ENCODE results near the gene NAA25. TPM values are rescaled to one million over a fixed set of nuclear protein-coding genes. Genes with fewer than 3 reads are reported as not detected.
A peak's percentile ranks its signal among the peaks of the same experiment; 100 is the strongest.

Gene NAA25
- total and polyA plus RNA-seq, 9 of the 15 experiments (the other 6 are each of a cell fraction or from before 2014, with no cell fraction given): 26.6 to 59.6 (median 48.9) TPM

DNA sequence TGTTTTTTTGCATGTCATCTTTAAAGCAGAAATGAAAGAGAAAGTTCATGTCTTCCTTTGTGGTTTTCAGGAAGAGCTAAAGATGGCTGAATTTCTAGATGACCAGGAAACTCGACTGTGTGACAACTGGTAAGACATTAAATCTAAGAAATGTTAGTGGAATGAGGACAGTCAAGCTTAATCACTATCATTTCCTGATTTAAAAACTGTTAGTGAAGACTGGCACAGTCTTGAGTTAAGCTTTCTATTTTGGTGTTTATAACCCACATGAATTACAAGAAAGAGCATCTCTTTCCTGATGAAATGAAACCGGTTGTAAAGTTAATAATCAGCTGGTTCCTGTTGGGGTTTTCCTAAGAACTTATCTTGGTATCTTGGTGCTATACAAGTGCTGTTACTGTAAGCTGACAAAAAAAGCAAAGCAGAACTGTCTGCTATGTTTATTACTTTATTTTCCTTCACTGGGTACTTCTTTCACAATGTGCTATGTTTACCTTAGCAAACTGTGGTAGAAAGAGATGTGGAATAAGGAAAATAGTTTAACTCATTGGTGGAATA lies 21.9 kb upstream of the NAA25 start (continued):
- TF ChIP-seq, protein P1, sequence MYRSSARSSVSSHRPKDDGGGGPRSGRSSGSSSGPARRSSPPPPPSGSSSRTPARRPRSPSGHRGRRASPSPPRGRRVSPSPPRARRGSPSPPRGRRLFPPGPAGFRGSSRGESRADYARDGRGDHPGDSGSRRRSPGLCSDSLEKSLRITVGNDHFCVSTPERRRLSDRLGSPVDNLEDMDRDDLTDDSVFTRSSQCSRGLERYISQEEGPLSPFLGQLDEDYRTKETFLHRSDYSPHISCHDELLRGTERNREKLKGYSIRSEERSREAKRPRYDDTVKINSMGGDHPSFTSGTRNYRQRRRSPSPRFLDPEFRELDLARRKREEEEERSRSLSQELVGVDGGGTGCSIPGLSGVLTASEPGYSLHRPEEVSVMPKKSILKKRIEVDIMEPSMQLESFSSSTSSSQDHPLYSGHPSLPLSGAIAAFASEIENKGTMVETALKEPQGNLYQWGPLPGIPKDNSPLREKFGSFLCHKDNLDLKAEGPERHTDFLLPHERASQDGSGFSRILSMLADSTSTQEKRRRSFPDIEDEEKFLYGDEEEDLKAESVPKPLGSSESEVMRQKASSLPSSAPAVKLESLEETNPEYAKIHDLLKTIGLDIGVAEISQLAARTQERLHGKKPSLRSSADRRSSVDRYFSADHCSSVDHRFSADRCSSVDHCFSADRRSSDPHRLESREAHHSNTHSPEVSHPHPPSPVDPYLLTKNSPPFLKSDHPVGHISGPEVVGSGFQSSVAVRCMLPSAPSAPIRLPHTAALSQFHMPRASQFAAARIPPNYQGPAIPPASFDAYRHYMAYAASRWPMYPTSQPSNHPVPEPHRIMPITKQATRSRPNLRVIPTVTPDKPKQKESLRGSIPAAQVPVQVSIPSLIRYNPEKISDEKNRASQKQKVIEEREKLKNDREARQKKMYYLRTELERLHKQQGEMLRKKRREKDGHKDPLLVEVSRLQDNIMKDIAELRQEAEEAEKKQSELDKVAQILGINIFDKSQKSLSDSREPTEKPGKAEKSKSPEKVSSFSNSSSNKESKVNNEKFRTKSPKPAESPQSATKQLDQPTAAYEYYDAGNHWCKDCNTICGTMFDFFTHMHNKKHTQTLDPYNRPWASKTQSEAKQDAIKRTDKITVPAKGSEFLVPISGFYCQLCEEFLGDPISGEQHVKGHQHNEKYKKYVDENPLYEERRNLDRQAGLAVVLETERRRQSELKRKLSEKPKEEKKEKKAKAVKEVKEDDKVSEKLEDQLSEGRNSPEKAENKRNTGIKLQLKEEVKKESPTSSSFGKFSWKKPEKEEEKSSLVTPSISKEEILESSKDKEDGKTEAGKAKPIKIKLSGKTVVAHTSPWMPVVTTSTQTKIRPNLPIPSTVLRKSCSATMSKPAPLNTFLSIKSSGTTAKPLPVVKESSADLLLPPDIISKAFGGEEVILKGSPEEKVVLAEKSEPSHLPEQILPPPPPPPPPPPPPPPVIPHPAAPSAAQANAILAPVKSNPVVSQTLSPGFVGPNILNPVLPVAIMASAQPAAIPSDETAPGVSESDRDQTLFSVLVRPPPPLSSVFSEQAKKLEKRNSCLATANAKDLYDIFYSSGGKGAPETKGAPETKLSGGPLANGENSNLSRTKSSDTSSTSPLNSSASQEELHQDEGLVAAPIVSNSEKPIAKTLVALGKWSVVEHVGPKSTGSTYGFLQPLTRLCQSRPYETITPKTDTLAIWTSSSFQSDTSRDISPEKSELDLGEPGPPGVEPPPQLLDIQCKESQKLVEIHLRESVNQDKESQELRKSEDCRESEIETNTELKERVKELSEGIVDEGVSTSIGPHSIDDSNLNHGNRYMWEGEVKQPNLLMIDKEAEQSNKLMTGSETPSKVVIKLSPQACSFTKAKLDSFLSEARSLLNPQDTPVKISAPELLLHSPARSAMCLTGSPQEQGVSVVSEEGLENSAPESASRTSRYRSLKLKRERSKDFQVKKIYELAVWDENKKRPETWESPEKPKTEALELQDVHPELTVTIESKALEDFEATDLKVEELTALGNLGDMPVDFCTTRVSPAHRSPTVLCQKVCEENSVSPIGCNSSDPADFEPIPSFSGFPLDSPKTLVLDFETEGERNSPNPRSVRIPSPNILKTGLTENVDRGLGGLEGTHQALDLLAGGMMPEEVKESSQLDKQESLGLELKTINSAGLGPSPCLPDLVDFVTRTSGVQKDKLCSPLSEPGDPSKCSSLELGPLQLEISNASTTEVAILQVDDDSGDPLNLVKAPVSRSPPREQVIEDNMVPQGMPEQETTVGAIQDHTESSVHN (IDR thresholded peaks at IDR 0.05; ENCODE audit: borderline replicate concordance in 1 of 2, low read depth in 1 of 2): peak in 1 of 2 experiments; percentile 81; a peak in 2 of 4 replicates
- TF ChIP-seq MYBL2 (IDR thresholded peaks at IDR 0.05; ENCODE audit: low read depth) (no peak), MYBL2 (CRISPR knock-in tag; IDR thresholded peaks at IDR 0.05; ENCODE audit: borderline replicate concordance) (no peak), MTF1 (CRISPR knock-in tag; IDR thresholded peaks at IDR 0.05; ENCODE audit: borderline replicate concordance) (no peak), ERF (CRISPR knock-in tag; IDR thresholded peaks at IDR 0.05) (no peak), MAFK (IDR thresholded peaks at IDR 0.05; ENCODE audit: low read length) (no peak), BCOR (IDR thresholded peaks at IDR 0.05) (no peak), GATA2 (CRISPR knock-in tag; IDR thresholded peaks at IDR 0.05) (no peak), JUNB (CRISPR knock-in tag; conservative IDR thresholded peaks at IDR 0.05) (no peak), CREM (IDR thresholded peaks at IDR 0.05; ENCODE audit: low read depth) (no peak), ZNF830 (CRISPR knock-in tag; IDR thresholded peaks at IDR 0.05) (no peak), U2AF1 (optimal IDR thresholded peaks at IDR 0.05; ENCODE audit: low read depth, low read length) (no peak), NCOA6 (IDR thresholded peaks at IDR 0.05) (no peak), FOSL1 (tag; conservative IDR thresholded peaks at IDR 0.05) (no peak), SAFB2 (IDR thresholded peaks at IDR 0.05; ENCODE audit: borderline replicate concordance, low read depth, low read length, severe bottlenecking) (no peak)
- TF ChIP-seq, protein P2, sequence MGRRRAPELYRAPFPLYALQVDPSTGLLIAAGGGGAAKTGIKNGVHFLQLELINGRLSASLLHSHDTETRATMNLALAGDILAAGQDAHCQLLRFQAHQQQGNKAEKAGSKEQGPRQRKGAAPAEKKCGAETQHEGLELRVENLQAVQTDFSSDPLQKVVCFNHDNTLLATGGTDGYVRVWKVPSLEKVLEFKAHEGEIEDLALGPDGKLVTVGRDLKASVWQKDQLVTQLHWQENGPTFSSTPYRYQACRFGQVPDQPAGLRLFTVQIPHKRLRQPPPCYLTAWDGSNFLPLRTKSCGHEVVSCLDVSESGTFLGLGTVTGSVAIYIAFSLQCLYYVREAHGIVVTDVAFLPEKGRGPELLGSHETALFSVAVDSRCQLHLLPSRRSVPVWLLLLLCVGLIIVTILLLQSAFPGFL (CRISPR knock-in tag; IDR thresholded peaks at IDR 0.05): no peak
- TF ChIP-seq, protein P3, sequence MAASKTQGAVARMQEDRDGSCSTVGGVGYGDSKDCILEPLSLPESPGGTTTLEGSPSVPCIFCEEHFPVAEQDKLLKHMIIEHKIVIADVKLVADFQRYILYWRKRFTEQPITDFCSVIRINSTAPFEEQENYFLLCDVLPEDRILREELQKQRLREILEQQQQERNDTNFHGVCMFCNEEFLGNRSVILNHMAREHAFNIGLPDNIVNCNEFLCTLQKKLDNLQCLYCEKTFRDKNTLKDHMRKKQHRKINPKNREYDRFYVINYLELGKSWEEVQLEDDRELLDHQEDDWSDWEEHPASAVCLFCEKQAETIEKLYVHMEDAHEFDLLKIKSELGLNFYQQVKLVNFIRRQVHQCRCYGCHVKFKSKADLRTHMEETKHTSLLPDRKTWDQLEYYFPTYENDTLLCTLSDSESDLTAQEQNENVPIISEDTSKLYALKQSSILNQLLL (CRISPR knock-in tag; IDR thresholded peaks at IDR 0.05; ENCODE audit: borderline replicate concordance): no peak
